ENCODE data around the gene YTHDF2.
"Not testable (repeated sequence)": the region's sequence is repeated elsewhere in the genome, so short reads cannot be mapped to it uniquely, and the experiment has no call there.

Gene YTHDF2

GRCh38 chr1:28759257-28759656, 22.5 kb downstream of the YTHDF2 start:
- no peak for DNase-seq (ENCODE audit: low spot score)

- DNase-seq (ENCODE audit: low spot score): no peak
Observed at GRCh38 chr1:28761189-28761588, 24.4 kb downstream of the YTHDF2 start.

GRCh38 chr1:28766532-28767183, 29.9 kb downstream of the YTHDF2 start:
- no peak for DNase-seq (ENCODE audit: low spot score)

GRCh38 chr1:28770601-28771165, 33.9 kb downstream of the YTHDF2 start:
- no peak for DNase-seq (ENCODE audit: low spot score)

- not testable (repeated sequence) for DNase-seq (ENCODE audit: low spot score)
Observed at GRCh38 chr1:28771921-28772320, 35.2 kb downstream of the YTHDF2 start.

GRCh38 chr1:28773105-28773504, 36.4 kb downstream of the YTHDF2 start:
- no peak for DNase-seq (ENCODE audit: low spot score)

- DNase-seq (ENCODE audit: low spot score): no peak
Observed at GRCh38 chr1:28775121-28775942, 38.6 kb downstream of the YTHDF2 start.

- DNase-seq (ENCODE audit: low spot score): no peak
Observed at GRCh38 chr1:28776341-28776740, 39.6 kb downstream of the YTHDF2 start.

- DNase-seq (ENCODE audit: low spot score): no peak
Observed at GRCh38 chr1:28778021-28778420, 41.3 kb downstream of the YTHDF2 start.

- no peak for DNase-seq (ENCODE audit: low spot score)
Observed at GRCh38 chr1:28779751-28780408, 43.1 kb downstream of the YTHDF2 start.

GRCh38 chr1:28781305-28781704, 44.6 kb downstream of the YTHDF2 start:
- no peak for DNase-seq (ENCODE audit: low spot score)

GRCh38 chr1:28782011-28782410, 45.3 kb downstream of the YTHDF2 start:
- no peak for DNase-seq (ENCODE audit: low spot score)

GRCh38 chr1:28783363-28783762, 46.6 kb downstream of the YTHDF2 start:
- DNase-seq (ENCODE audit: low spot score): no peak

- DNase-seq (ENCODE audit: low spot score): no peak
Observed at GRCh38 chr1:28789412-28789811, 52.7 kb downstream of the YTHDF2 start.

- DNase-seq (ENCODE audit: low spot score): no peak
Observed at GRCh38 chr1:28789816-28790215, 53.1 kb downstream of the YTHDF2 start.

- no peak for DNase-seq (ENCODE audit: low spot score)
Observed at GRCh38 chr1:28790377-28791035, 53.8 kb downstream of the YTHDF2 start.

GRCh38 chr1:28791929-28792328, 55.2 kb downstream of the YTHDF2 start:
- DNase-seq (ENCODE audit: low spot score): not testable (repeated sequence)

- DNase-seq (ENCODE audit: low spot score): no peak
Observed at GRCh38 chr1:28792644-28793121, 55.9 kb downstream of the YTHDF2 start.

GRCh38 chr1:28794582-28794981, 57.8 kb downstream of the YTHDF2 start:
- DNase-seq (ENCODE audit: low spot score): not testable (repeated sequence)

GRCh38 chr1:28796352-28797211, 59.8 kb downstream of the YTHDF2 start:
- DNase-seq (ENCODE audit: low spot score): no peak

GRCh38 chr1:28800324-28800723, 63.6 kb downstream of the YTHDF2 start:
- no peak for DNase-seq (ENCODE audit: low spot score)

Data from RKO (cell line).